SK-N-MC (cell line): ENCODE results near the gene DDC.

Experiments used
- EZH2 ChIP-seq: fragments of 200-600 bp; sonication (generic); IDR thresholded peaks from one replicate; pipeline ENCODE4 v1.6.1; 2017; ENCODE audit warnings: antibody characterized with exemption
- FOXP2 ChIP-seq: optimal IDR thresholded peaks from 2 replicates; pipeline ENCODE3; 2011; ENCODE audit warnings: mild to moderate bottlenecking, moderate library complexity; ENCODE audit not compliant: insufficient read depth; ENCODE audit errors: extremely low read length, control extremely low read depth
- POLR2AphosphoS5 ChIP-seq: IDR thresholded peaks from 2 replicates; pipeline ENCODE4 v1.6.1; 2012; ENCODE audit warnings: mild to moderate bottlenecking, low read depth, low read length, borderline replicate concordance

DNA sequence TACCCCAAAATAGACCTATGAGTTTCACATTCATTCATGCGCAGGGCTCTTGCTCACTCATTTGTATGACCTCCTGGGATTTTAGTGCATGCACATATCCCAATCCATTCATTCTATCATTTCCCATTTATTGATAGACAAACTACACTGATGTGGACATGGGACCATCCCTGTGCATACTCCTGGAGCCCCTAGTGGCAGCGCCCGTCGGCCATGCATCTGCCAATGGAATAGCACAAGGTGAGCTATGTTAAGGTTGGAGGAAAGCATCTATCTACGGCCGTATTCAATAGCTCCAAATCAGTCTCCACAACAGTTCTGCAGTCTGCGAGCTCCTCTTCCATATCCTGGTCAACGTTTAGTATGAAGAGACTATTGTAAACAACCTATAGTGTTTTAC lies 83.3 kb downstream of the DDC start:
- no peak for TF ChIP-seq EZH2
- TF ChIP-seq POLR2AphosphoS5: no peak
- TF ChIP-seq FOXP2: no peak
